A673 (cell line): ENCODE results near the gene ATXN1L. TPM values are rescaled to one million over a fixed set of nuclear protein-coding genes. Genes with fewer than 3 reads are reported as not detected.

ENCODE experiments used
- BruUV-seq: library from RNA; stranded (reverse); fragments of 400-500 nt; replicated peaks from 2 replicates; lab custom pipeline; 2021; lab: Mats Ljungman, UMichigan
- CTCF ChIA-PET: fragments of 300-600 bp; sonication (Branson Sonifier 250); formaldehyde crosslinking; loops from one replicate; lab custom pipeline; 2022; ENCODE audit warnings: antibody characterized with exemption; lab: Charles Lee
- POLR2A ChIA-PET: fragments of 300-600 bp; sonication (Branson Sonifier 250); formaldehyde crosslinking; loops from one replicate; lab custom pipeline; 2022; ENCODE audit warnings: antibody characterized with exemption; ENCODE audit not compliant: low non-redundant PET; lab: Charles Lee
- DNase-seq: peaks from one replicate; pipeline ENCODE4 v3.0.0-alpha.2; 2015; ENCODE audit warnings: low spot score
- H3K27ac ChIP-seq: fragments of 200-600 bp; sonication (generic); 2 replicates; pipeline ENCODE4 v1.5.1; 2016; ENCODE audit warnings: mixed run types, low read depth, mild to moderate bottlenecking, mixed read lengths, antibody characterized with exemption, low read length; ENCODE audit not compliant: poor library complexity, severe bottlenecking
- H3K27me3 ChIP-seq: fragments of 200-600 bp; sonication (generic); replicated peaks from 2 replicates; pipeline ENCODE4 v1.6.1; 2017; ENCODE audit warnings: mixed run types, low read depth, mild to moderate bottlenecking, mixed read lengths, antibody characterized with exemption, low read length; ENCODE audit not compliant: insufficient read depth, poor library complexity
- H3K36me3 ChIP-seq: fragments of 200-600 bp; sonication (generic); 2 replicates; pipeline ENCODE4 v1.6.1; 2016; ENCODE audit warnings: mixed run types, mild to moderate bottlenecking, mixed read lengths, antibody characterized with exemption, low read length; ENCODE audit not compliant: insufficient read depth, poor library complexity, severe bottlenecking
- H3K4me1 ChIP-seq: fragments of 200-600 bp; sonication (generic); 2 replicates; pipeline ENCODE4 v1.6.1; 2017; ENCODE audit warnings: mixed run types, mild to moderate bottlenecking, mixed read lengths, antibody characterized with exemption, low read length; ENCODE audit not compliant: insufficient read depth, poor library complexity, severe bottlenecking
- H3K4me3 ChIP-seq: fragments of 200-600 bp; sonication (generic); 2 replicates; pipeline ENCODE4 v1.5.1; 2016; ENCODE audit warnings: low read depth, mixed run types, mild to moderate bottlenecking, mixed read lengths, low read length; ENCODE audit not compliant: poor library complexity, severe bottlenecking
- H3K9me3 ChIP-seq: fragments of 200-600 bp; sonication (generic); 2 replicates; pipeline ENCODE4 v1.6.1; 2016; ENCODE audit warnings: mixed run types, low read depth, mild to moderate bottlenecking, mixed read lengths, antibody characterized with exemption, low read length; ENCODE audit not compliant: poor library complexity, severe bottlenecking
- EZH2 ChIP-seq: fragments of 200-600 bp; sonication (generic); IDR thresholded peaks from 2 replicates; pipeline ENCODE4 v1.6.1; 2017; ENCODE audit warnings: borderline replicate concordance, low read depth, mild to moderate bottlenecking, mixed read lengths, antibody characterized with exemption, low read length; ENCODE audit not compliant: poor library complexity, severe bottlenecking
- intact Hi-C: fragments of 100-400 bp; cut with micrococcal nuclease; formaldehyde crosslinking; loops from one replicate; pipeline ENCODE4 v1.10.0; 2022; ENCODE audit not compliant: unreplicated experiment
- total RNA-seq: library from RNA; stranded (reverse); gene quantifications from 2 replicates; pipeline ENCODE4 v1.2.3, GENCODE V29; 2021
- TF ChIP-seq, protein P1 (sequence below): fragments of 300-800, 200-600 bp; sonication (generic); conservative IDR thresholded peaks from 2 replicates; pipeline ENCODE4 v1.5.1; 2017; ENCODE audit warnings: low read depth, mild to moderate bottlenecking, antibody characterized with exemption, low read length, moderate library complexity, mixed read lengths

The ATXN1L gene
- total RNA-seq, 1 experiment from 2014 or later: 26.6 TPM

DNA sequence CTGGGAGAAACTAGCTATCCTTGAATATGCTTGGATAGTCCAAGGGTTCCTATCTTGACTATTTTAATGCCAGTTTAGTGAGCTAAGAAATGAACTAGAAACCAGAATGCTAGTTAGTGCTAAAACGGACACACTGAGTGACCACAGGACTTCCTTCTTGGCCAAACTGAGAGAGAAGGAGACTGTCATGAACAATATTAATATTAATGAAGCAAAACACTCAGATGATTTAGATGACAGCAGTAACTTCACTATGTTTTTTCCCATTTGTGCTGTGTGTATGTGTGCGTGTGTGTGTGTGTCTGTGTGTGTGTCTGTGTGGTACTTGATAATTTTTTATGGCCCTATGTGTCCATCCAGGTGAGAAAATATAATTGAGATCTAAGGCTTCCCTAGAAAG is 2.2 kb upstream of the ATXN1L start:
- no peaks in the 10 kb centered on the region for H3K9me3 ChIP-seq
- H3K27me3 ChIP-seq: no peaks in the 10 kb centered on the region
- BruUV-seq: no TSS peak
- POLR2A ChIA-PET: no interaction called here
- no peak overlapping the region for H3K27ac ChIP-seq
- H3K4me3 ChIP-seq: no peak overlapping the region
- intact Hi-C loops: no loop called here
- peaks cover 10% of the 10 kb centered on the region for H3K4me1 ChIP-seq
- no peak for DNase-seq
- TF ChIP-seq, protein P1, sequence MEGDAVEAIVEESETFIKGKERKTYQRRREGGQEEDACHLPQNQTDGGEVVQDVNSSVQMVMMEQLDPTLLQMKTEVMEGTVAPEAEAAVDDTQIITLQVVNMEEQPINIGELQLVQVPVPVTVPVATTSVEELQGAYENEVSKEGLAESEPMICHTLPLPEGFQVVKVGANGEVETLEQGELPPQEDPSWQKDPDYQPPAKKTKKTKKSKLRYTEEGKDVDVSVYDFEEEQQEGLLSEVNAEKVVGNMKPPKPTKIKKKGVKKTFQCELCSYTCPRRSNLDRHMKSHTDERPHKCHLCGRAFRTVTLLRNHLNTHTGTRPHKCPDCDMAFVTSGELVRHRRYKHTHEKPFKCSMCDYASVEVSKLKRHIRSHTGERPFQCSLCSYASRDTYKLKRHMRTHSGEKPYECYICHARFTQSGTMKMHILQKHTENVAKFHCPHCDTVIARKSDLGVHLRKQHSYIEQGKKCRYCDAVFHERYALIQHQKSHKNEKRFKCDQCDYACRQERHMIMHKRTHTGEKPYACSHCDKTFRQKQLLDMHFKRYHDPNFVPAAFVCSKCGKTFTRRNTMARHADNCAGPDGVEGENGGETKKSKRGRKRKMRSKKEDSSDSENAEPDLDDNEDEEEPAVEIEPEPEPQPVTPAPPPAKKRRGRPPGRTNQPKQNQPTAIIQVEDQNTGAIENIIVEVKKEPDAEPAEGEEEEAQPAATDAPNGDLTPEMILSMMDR: no peak
- TF ChIP-seq EZH2: no peak
- CTCF ChIA-PET: no interaction called here
- peaks cover 11% of the 10 kb centered on the region for H3K36me3 ChIP-seq

DNA sequence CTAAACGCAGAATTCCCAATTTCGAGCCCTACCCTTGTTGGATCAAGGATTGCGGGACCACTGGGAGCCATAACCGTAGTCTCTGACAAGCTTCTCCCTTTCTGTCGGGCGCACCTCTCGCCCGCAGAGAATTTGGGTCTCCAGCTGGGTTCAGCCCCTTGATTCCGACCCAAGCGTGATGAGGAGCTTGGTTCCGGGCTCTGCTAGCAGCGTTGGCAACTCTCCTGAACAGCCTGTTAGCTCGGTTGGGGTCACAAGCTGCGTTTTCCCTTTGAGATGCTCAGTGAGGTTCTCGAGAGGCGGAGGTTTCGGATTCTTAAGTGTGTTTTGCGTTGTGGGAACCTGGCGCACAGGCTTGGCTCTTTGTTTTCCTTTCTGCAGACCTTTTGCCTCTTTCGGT is 655 bp downstream of the ATXN1L start:
- TF ChIP-seq EZH2: no peak
- TF ChIP-seq, protein P1: no peak
- Histone ChIP-seq H3K36me3 (peaks cover 31% of the 10 kb centered on the region), H3K4me1 (peaks cover 10% of the 10 kb centered on the region), H3K27ac (peak overlapping the region; percentile 87), H3K27me3 (no peaks in the 10 kb centered on the region), H3K4me3 (peak overlapping the region; percentile 97), H3K9me3 (no peaks in the 10 kb centered on the region)
- CTCF ChIA-PET: no interaction called here
- no peak for DNase-seq
- intact Hi-C loops: no loop called here
- BruUV-seq: no TSS peak
- POLR2A ChIA-PET: no interaction called here

DNA sequence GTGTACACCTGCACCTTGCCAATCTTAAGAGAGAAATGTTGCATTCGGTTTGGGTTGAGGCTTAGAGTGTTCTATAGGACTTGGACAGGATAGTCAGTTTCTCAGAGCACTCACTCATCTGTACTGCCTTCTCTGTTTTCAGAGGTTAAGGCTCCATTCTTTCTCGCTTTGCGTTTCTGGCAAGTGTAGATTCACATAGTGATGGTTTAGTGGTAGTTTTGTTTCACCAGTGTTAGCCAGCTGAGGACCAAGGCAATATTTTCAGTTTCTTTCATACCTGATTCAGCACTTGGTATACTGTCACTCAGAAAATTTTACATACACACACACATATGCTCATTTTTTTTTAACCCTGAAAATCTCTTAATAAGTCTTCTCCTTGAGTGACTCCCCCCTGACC is 1.3 kb downstream of the ATXN1L start:
- intact Hi-C loops: no loop called here
- no TSS peak for BruUV-seq
- no peaks in the 10 kb centered on the region for H3K27me3 ChIP-seq
- H3K4me3 ChIP-seq: peak overlapping the region; percentile 97
- ChIA-PET CTCF (no interaction called here), POLR2A (no interaction called here)
- peaks cover 10% of the 10 kb centered on the region for H3K4me1 ChIP-seq
- no peak for DNase-seq
- no peaks in the 10 kb centered on the region for H3K9me3 ChIP-seq
- H3K27ac ChIP-seq: no peak overlapping the region
- H3K36me3 ChIP-seq: peaks cover 31% of the 10 kb centered on the region
- TF ChIP-seq, protein P1: no peak
- no peak for TF ChIP-seq EZH2
